PFSK-1 (cell line): Measurements from ENCODE around the gene TBCA.

Experiments
- FOXP2 ChIP-seq: optimal IDR thresholded peaks from 2 replicates; pipeline ENCODE3; 2011; ENCODE audit warnings: borderline replicate concordance, control low read depth, inconsistent platforms; ENCODE audit not compliant: insufficient read depth; ENCODE audit errors: extremely low read length, extremely low read depth
- POLR2AphosphoS5 ChIP-seq: IDR thresholded peaks from 2 replicates; pipeline ENCODE4 v1.6.1; 2012; ENCODE audit warnings: low read depth, mild to moderate bottlenecking, control low read depth, low read length, moderate library complexity
- SIN3A ChIP-seq: IDR thresholded peaks from 2 replicates; pipeline ENCODE4 v1.6.1; 2012; ENCODE audit warnings: mild to moderate bottlenecking, low read length, moderate library complexity, borderline replicate concordance; ENCODE audit not compliant: insufficient read depth
- TAF1 ChIP-seq: IDR thresholded peaks from 2 replicates; pipeline ENCODE4 v1.6.1; 2012; ENCODE audit warnings: low read length, control low read depth, borderline replicate concordance; ENCODE audit not compliant: insufficient read depth
- TF ChIP-seq, protein P1 (sequence below), 2 experiments: IDR thresholded peaks; 2 replicates each; pipeline versions ENCODE4 v1.6.1 to v1.8.0; 2011 to 2012; ENCODE audit warnings: low read depth in 2 of 2, low read length in 2 of 2, control low read depth in 1 of 2, inconsistent platforms in 1 of 2, mild to moderate bottlenecking in 1 of 2, moderate library complexity in 1 of 2; ENCODE audit not compliant: insufficient read depth in 1 of 2

Gene TBCA

DNA sequence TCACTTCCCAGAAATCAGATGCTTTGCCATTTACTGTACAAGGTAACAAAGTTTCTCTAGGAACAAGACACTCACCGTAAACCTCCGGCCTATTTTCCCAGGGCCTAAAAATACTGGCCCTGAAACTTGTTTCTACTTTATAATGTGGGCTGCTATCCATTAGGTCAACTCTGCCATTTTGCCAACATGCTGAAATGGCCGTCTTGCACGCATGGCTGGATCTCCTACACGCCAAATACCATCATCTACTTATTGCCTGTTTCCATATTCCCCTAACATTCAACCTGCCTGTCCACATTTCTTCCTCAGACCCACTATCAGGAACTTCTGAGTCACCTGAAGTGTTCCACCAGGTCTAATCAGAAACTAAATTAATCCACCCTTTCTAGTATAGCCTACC, 4.7 kb downstream of the TBCA start:
- no peak for TF ChIP-seq TAF1
- no peak for TF ChIP-seq FOXP2
- TF ChIP-seq, protein P1, sequence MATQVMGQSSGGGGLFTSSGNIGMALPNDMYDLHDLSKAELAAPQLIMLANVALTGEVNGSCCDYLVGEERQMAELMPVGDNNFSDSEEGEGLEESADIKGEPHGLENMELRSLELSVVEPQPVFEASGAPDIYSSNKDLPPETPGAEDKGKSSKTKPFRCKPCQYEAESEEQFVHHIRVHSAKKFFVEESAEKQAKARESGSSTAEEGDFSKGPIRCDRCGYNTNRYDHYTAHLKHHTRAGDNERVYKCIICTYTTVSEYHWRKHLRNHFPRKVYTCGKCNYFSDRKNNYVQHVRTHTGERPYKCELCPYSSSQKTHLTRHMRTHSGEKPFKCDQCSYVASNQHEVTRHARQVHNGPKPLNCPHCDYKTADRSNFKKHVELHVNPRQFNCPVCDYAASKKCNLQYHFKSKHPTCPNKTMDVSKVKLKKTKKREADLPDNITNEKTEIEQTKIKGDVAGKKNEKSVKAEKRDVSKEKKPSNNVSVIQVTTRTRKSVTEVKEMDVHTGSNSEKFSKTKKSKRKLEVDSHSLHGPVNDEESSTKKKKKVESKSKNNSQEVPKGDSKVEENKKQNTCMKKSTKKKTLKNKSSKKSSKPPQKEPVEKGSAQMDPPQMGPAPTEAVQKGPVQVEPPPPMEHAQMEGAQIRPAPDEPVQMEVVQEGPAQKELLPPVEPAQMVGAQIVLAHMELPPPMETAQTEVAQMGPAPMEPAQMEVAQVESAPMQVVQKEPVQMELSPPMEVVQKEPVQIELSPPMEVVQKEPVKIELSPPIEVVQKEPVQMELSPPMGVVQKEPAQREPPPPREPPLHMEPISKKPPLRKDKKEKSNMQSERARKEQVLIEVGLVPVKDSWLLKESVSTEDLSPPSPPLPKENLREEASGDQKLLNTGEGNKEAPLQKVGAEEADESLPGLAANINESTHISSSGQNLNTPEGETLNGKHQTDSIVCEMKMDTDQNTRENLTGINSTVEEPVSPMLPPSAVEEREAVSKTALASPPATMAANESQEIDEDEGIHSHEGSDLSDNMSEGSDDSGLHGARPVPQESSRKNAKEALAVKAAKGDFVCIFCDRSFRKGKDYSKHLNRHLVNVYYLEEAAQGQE (IDR thresholded peaks at IDR 0.05; ENCODE audit: insufficient read depth in 1 of 2, low read depth in 2 of 2, low read length in 2 of 2), result no peak
- TF ChIP-seq SIN3A, result no peak
- TF ChIP-seq POLR2AphosphoS5, result no peak

DNA sequence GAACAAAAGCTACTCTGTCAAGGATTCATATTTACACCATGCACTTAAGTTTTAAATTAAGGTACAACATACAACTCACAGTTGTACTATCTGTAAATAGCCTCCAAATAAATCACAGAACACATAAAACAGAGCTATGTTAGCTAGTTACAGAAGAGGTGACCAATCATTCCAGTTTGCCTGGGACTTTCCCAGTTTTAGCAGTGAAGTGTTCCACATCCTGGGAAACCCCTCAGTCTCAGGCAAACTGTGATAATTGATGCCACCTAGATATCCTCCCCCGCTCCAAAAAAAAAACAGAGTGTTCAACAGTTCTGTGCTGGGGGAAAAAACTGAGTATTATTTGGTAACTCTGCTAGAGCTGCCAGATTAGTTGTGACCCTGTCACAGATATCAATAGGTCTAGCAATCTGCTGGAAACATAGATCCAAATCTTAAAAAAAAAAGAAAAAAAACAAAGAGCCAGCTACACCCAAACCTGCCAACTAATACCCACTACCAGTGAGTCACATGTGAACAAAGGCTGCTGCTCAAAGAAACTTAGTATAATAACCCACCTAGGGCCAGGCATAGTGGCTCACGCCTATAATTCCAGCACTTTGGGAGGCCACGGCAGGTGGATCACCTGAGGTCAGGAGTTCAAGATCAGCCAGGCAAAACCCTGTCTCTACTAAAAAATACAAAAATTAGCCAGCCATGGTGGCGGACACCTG, 5.7 kb downstream of the TBCA start:
- TF ChIP-seq POLR2AphosphoS5, result no peak
- no peak for TF ChIP-seq SIN3A
- TF ChIP-seq, protein P1 (IDR thresholded peaks at IDR 0.05; ENCODE audit: insufficient read depth in 1 of 2, low read depth in 2 of 2, low read length in 2 of 2), result no peak
- TF ChIP-seq FOXP2, result no peak
- TF ChIP-seq TAF1, result no peak

- TF ChIP-seq SIN3A, result no peak
- no peak for TF ChIP-seq FOXP2
- no peak for TF ChIP-seq POLR2AphosphoS5
- no peak for TF ChIP-seq TAF1
- TF ChIP-seq, protein P1 (IDR thresholded peaks at IDR 0.05; ENCODE audit: insufficient read depth in 1 of 2, low read depth in 2 of 2, low read length in 2 of 2), result no peak
Measured at GRCh38 chr5:77768978-77769377, 7.2 kb downstream of the TBCA start.

DNA sequence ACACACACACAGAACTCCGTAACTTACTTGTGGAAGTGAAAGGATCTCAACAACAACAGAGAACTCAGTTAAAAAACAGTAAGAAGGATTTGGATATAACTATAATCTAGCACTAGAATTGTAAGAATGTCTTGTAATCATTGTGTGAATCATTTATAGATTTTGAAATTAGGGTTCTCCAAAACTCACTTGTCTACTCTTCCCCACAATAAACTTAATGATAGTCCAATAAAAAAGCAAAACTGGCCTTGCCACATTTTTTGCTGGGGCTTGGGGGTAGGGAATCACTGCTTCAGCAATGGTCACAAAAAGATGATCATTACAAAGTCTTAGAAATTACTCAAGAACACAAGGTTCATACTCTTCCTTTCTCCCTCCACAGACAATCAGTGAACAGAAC, 8.8 kb downstream of the TBCA start:
- no peak for TF ChIP-seq SIN3A
- TF ChIP-seq FOXP2, result no peak
- TF ChIP-seq, protein P1 (IDR thresholded peaks at IDR 0.05; ENCODE audit: insufficient read depth in 1 of 2, low read depth in 2 of 2, low read length in 2 of 2), result no peak
- TF ChIP-seq POLR2AphosphoS5, result no peak
- no peak for TF ChIP-seq TAF1

DNA sequence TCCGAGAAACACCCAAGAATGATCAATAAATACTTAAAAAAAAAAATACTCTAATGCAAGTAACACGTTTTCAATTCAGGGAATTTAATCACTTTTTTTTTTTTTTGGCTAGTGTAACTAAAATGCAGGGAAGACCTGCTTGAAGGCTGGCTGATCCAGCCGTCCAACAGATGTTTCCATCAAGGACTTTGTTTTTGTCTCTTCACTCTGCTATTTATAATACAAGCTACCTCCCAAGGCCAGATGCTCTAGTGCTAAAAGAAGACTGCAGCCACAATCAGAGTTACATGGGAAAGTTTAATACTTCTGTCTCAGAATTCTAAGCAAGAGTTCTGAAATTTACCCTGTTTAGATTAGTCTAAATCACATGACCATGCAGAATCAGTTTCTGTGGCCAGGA, 14.5 kb downstream of the TBCA start:
- no peak for TF ChIP-seq FOXP2
- TF ChIP-seq, protein P1 (IDR thresholded peaks at IDR 0.05; ENCODE audit: insufficient read depth in 1 of 2, low read depth in 2 of 2, low read length in 2 of 2), result no peak
- TF ChIP-seq TAF1, result no peak
- TF ChIP-seq POLR2AphosphoS5, result no peak
- TF ChIP-seq SIN3A, result no peak
